Measurements from ENCODE around the gene SLC35B2.

Gene SLC35B2

DNA sequence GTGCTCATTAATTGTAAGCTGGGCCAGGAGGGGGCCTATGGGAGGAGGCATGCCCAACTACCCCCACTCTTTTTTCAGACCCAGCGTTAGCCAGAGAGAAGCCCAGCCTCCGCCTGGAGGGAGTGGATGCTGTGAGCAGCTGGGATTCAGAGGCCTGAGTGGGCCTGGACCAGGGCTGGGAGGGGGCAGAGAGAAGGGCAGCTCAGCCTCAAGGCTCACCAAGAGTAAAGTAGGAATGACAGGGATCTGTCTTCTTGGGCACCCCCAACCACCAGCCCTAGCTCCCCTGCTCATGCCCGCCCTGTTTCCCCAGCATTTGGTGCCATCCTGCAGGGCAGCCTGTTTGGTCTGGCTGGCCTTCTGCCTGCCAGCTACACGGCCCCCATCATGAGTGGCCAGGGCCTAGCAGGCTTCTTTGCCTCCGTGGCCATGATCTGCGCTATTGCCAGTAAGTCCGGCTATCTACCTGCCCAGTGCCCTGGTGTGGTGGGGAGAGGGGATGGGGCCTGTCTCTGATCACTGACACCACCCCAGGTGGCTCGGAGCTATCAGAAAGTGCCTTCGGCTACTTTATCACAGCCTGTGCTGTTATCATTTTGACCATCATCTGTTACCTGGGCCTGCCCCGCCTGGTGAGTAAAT is 27.2 kb downstream of the SLC35B2 start:
- no peak for TF ChIP-seq TAF1 (IDR thresholded peaks at IDR 0.05; ENCODE audit: borderline replicate concordance, insufficient read depth, low read length)

DNA sequence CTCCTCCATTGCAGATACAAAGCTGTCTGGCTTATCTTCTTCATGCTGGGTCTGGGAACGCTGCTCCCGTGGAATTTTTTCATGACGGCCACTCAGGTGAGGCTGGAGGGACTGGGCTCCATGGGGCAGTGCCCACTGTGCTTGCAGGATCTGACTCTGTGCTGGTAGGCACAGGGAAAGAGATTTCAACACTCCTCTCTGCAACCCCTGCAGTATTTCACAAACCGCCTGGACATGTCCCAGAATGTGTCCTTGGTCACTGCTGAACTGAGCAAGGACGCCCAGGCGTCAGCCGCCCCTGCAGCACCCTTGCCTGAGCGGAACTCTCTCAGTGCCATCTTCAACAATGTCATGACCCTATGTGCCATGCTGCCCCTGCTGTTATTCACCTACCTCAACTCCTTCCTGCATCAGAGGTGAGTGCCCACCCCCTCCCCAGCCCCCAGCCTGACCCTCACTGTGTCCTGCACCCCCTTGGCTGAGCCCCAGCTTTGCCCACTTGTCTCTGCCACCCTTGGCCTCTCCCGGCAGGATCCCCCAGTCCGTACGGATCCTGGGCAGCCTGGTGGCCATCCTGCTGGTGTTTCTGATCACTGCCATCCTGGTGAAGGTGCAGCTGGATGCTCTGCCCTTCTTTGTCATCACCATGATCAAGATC is 27.8 kb downstream of the SLC35B2 start:
- no peak for TF ChIP-seq SIN3A (IDR thresholded peaks at IDR 0.05; ENCODE audit: borderline replicate concordance, insufficient read depth, low read length)
- TF ChIP-seq TAF1 (IDR thresholded peaks at IDR 0.05; ENCODE audit: borderline replicate concordance, insufficient read depth, low read length), result no peak
- no peak for TF ChIP-seq FOXP2 (optimal IDR thresholded peaks at IDR 0.05; ENCODE audit: borderline replicate concordance, extremely low read depth, extremely low read length, insufficient read depth)
- TF ChIP-seq, protein P1, sequence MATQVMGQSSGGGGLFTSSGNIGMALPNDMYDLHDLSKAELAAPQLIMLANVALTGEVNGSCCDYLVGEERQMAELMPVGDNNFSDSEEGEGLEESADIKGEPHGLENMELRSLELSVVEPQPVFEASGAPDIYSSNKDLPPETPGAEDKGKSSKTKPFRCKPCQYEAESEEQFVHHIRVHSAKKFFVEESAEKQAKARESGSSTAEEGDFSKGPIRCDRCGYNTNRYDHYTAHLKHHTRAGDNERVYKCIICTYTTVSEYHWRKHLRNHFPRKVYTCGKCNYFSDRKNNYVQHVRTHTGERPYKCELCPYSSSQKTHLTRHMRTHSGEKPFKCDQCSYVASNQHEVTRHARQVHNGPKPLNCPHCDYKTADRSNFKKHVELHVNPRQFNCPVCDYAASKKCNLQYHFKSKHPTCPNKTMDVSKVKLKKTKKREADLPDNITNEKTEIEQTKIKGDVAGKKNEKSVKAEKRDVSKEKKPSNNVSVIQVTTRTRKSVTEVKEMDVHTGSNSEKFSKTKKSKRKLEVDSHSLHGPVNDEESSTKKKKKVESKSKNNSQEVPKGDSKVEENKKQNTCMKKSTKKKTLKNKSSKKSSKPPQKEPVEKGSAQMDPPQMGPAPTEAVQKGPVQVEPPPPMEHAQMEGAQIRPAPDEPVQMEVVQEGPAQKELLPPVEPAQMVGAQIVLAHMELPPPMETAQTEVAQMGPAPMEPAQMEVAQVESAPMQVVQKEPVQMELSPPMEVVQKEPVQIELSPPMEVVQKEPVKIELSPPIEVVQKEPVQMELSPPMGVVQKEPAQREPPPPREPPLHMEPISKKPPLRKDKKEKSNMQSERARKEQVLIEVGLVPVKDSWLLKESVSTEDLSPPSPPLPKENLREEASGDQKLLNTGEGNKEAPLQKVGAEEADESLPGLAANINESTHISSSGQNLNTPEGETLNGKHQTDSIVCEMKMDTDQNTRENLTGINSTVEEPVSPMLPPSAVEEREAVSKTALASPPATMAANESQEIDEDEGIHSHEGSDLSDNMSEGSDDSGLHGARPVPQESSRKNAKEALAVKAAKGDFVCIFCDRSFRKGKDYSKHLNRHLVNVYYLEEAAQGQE (IDR thresholded peaks at IDR 0.05; ENCODE audit: insufficient read depth in 1 of 2, low read depth in 2 of 2, low read length in 2 of 2), result no peak

DNA sequence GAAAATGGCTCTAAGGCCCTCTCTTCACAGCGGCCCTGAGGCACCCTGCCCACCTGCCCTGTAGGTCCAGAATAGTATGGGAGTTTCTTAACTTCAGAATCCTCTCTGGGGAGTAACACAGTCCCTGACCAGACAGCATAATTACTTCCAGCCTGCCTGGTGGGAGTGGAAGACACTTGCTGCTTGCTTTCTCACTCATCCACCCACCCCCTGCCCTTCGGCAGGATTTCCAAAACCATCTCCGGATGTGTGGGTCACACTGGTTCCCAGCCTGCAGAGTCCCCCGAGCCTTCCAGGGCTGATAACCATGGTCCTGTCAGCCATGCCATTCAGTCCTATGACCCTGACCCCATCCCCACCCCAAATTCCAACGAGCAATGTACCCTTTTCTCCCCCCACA is 28.5 kb downstream of the SLC35B2 start:
- TF ChIP-seq FOXP2 (optimal IDR thresholded peaks at IDR 0.05; ENCODE audit: borderline replicate concordance, extremely low read depth, extremely low read length, insufficient read depth) (no peak), SIN3A (IDR thresholded peaks at IDR 0.05; ENCODE audit: borderline replicate concordance, insufficient read depth, low read length) (no peak), TAF1 (IDR thresholded peaks at IDR 0.05; ENCODE audit: borderline replicate concordance, insufficient read depth, low read length) (no peak), POLR2AphosphoS5 (IDR thresholded peaks at IDR 0.05; ENCODE audit: low read depth, low read length) (no peak)
- TF ChIP-seq, protein P1 (IDR thresholded peaks at IDR 0.05; ENCODE audit: insufficient read depth in 1 of 2, low read depth in 2 of 2, low read length in 2 of 2), result no peak

DNA sequence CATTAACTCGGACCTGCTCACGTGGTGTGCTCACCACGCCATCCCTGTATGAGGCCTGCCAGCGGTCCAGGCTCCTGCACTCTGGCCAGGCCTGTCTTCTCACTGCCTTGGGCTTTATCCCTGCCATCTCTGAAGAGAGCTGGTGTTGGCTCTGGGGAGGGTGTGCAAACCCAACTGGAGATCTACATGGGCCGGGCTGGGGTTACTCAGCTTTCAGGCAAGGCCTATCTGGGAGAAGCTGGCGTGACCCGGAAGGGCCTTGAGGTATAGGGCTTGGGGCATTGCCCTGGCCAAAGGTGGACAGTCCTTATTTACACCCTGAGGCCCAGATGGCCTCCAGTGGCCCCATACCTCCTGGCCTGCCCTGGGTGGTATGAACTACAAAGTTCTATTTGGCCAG is 28.9 kb downstream of the SLC35B2 start:
- no peak for TF ChIP-seq SIN3A (IDR thresholded peaks at IDR 0.05; ENCODE audit: borderline replicate concordance, insufficient read depth, low read length)
- no peak for TF ChIP-seq POLR2AphosphoS5 (IDR thresholded peaks at IDR 0.05; ENCODE audit: low read depth, low read length)
- TF ChIP-seq TAF1 (IDR thresholded peaks at IDR 0.05; ENCODE audit: borderline replicate concordance, insufficient read depth, low read length), result no peak
- TF ChIP-seq, protein P1 (IDR thresholded peaks at IDR 0.05; ENCODE audit: insufficient read depth in 1 of 2, low read depth in 2 of 2, low read length in 2 of 2), result no peak
- TF ChIP-seq FOXP2 (optimal IDR thresholded peaks at IDR 0.05; ENCODE audit: borderline replicate concordance, extremely low read depth, extremely low read length, insufficient read depth), result no peak

DNA sequence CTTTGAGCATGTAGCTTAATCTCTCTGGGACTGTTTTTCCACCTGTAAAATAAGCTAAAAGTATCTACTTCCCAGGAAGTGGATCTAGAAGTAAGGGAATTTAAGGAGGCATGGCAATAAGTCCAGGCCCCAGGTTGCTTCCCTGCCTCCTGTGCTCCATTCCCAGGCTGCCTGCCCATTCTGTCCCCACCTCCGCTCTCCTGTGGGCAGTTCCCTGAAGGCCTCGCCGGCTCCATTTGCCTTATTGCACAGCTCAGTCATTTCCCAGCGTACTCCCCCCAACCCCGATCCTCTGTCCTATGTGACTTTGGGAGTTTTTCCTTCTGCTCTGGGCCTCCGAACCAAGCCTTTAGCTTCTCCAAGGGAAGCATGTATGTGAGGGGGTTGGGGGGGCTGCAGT is 29.3 kb downstream of the SLC35B2 start:
- TF ChIP-seq POLR2AphosphoS5 (IDR thresholded peaks at IDR 0.05; ENCODE audit: low read depth, low read length) (no peak), SIN3A (IDR thresholded peaks at IDR 0.05; ENCODE audit: borderline replicate concordance, insufficient read depth, low read length) (no peak), FOXP2 (optimal IDR thresholded peaks at IDR 0.05; ENCODE audit: borderline replicate concordance, extremely low read depth, extremely low read length, insufficient read depth) (no peak), TAF1 (IDR thresholded peaks at IDR 0.05; ENCODE audit: borderline replicate concordance, insufficient read depth, low read length) (no peak)
- TF ChIP-seq, protein P1 (IDR thresholded peaks at IDR 0.05; ENCODE audit: insufficient read depth in 1 of 2, low read depth in 2 of 2, low read length in 2 of 2), result no peak

Measured in PFSK-1 (cell line).